Nucleus accumbens (tissue), 56 donors: Measurements from ENCODE around the gene IMPA2.
A peak's percentile ranks its signal among the peaks of the same experiment; 100 is the strongest.

ENCODE experiments used
- DNase-seq, 56 donors: peaks; one replicate each; lab custom pipeline; 2025; lab: John Stamatoyannopoulos, UW

IMPA2 gene

DNA sequence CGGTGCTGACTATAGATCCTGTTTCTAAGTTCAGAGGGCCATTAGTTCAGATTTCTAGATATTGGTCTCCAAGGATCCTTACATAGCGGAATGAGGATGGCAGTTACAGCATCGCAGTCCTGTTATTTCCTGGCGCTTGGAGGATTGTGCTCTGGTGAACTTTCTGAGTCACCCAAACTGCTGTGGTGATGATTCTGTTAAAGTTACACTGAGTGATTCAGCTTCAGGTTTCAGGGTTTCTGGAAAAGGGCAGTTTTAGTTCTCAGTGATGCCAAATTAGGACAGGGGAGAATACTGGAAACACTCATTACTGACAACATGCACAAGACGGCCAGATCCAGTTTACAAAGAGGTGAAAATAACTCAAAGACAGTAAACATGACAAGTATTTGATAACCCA, 60.3 kb downstream of the IMPA2 start:
- no peak for DNase-seq

DNA sequence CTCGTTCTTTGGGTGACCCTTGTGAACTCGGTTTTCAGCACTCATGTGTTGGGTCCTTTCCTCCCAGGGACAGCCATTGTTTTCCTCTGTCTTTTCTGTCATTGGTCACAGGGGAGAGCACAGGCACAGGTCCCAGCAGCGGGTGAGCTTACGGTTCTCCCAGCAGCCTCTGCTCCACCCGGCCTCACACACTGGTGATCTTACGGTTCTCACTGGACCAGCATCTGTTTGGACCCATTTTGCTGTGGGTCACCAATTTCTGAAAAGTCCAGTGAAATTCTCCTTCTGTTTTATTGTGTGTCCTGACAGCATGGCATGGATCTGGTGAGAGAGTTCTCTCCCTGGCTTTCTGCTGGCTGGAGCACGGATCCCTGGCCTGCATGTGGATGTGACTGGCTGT, 62.5 kb downstream of the IMPA2 start:
- no peak for DNase-seq

DNA sequence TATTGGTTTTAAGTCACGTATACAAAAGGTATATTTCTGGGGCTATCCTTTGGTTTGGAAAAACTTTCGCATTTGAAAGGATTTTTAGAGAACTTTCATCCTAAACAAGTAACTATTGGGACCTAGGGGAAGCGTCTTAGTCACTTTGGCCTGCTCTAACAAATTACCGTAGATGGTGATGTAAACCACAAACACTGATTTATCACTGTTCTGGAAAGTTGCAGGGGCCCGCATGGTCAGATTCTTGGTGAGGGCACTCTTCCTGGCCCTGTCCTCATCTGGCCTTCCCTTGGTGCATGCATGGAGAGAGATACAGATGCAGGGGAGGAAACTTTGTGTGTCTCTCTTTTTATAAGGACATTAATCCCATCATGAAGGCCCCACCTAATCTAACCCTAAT, 63.3 kb downstream of the IMPA2 start:
- DNase-seq = no peak

DNA sequence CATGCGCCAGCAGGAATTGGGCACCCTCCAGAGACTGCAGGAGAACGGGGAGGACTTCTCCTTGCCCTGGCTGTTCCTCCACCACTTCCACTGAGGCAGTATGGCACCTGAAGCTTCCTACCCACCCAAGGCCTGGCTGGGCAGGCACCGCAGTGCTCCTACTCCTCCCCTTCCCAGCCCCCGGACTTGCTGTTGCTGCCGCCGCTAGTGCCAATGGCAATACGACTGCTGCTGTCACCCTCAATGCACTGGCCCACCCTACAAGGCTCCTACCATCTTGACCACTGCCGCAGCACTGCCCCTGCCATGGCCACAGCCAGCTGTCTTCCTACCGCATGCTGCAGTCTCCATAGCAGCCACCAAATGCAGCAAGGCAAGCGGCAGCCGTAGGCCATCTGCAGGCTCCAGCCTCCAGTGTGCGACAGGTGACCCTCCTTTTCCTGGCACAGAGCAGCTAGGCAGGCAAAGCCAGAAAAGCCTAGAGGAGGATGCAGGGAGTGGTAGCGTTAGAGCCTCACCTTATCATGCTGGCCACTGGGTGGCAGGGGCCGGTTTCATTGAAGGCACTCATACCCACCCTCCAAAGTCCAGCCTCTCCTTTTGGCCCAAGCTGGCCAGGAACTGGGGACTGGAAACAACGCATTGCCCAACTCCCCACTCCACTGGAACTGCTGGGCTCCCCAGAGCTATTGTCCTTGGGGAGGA, 64.9 kb downstream of the IMPA2 start:
- DNase-seq = no peak

DNA sequence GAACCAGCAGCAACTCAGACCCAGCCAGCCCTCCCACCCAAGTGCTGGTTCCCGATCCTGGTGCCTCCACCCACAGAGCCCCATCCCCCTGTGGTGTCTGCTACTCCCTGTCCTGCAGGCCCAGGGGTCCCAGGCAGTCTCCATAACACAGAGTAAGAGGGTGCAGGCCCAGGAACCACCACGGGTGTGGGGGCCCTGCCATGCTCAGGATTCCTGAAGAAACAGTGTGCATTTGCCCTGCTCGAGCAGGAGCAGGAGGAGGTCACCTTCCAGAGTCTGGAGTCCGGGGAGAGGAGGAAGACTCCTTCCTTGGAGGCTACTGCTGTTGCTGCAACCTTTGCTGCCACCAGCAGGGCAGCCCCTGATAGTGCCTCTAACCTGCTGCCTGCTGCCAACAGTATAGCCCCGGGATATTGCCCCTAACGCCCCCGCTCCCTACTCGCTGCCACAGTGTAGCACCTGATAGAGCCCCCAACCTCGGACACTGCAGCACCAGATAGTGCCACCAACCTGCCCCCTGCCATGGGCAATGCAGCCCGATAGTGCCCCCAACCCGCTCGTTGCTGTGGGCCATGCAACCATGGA, 65.5 kb downstream of the IMPA2 start:
- DNase-seq = no peak

DNA sequence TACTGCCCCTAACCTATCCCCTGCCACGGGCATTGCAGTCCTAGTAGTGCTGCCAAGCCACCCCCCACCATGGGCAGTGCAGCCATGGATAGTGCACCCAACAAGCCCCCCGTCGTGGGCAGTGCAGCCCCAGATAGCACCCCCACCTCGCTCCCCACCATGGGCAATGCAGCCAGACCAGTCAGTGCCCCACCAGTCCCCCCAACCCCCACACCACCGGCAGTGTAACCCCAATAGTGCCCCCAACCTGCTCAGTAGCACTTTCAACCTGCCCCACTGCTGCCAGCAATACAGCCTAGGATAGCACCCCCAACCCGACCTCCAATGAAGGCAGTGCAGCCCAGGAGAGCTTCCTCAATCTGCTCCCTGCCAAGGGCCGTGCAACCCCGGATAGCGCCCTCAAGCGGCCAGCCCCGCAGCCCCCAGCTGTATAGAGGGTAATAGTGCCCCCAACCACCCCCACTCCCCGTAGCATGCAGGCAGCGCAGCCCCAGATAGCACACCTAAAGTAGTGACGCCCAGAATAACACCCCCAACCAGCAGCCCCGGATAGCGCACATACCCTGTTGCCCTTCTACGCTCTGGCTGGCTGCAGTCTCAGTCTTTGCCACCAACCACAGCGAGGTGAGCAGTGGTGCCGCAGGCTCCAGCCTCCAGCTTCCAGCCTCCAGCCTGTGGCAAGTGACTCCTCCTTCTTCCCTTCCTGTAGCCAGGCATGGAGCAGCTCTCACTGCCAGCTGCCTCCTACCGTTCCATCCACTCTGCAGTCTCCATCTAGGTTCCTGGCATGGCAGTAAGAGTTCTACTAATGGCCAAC, 66.9 kb downstream of the IMPA2 start:
- peak in 9 of 56 donors; percentile 29 to 55 (median 33) for DNase-seq

DNA sequence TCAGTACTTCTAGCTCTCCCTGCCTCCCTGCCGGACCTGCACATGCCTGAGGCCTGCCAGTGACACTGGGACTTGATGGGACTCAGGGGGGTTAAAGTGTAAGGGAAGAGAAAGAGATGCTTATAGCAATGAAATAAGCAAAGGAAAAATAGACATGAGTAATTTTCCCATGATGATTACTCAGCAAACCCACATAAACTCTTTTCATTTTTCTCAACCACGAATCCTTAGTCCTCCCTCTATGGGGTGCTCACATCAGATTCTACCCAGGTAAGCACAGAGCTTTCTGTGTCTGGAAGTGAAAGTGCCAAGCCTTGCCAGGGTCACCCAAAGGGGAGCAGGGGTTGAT, 67.5 kb downstream of the IMPA2 start:
- DNase-seq = no peak

DNA sequence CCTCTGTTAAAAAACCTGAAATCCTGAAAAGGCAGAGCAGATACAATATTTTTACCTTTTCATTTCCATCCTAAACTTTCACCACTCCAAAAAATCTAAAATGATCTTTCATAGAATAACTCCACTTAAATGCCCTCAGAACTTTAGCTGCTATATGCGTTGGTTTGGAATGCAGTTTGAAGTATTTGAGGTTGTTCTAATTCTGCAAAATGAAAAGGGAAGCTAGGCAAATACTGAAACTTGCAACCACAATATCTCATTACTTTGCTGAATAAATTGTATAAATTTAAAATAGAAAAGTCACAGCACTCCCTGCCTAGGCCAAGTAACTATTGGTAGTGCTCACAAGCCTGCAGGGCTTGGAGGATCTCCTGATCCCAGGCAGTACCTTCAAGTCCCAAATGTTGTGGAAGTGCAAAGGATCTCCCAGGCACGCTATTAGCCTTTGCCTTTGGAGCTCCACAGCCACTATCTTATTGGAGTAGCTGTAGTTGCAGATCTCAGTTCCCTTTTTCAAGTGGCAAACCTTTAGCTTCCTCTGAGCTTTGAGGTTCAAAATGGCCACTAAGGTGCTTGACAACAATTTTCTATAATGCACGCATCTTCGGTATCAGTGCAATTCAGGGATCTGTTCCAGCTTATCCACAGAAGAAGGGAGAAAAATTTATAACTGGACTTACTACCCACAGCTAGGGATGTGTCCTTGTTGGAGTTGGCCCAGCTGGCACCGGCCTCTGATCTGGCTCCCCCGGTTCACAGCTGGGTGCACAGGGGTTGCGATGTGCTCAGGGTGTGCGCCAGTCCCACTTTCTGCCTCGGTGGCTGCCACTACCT, 68.9 kb downstream of the IMPA2 start:
- no peak for DNase-seq

DNA sequence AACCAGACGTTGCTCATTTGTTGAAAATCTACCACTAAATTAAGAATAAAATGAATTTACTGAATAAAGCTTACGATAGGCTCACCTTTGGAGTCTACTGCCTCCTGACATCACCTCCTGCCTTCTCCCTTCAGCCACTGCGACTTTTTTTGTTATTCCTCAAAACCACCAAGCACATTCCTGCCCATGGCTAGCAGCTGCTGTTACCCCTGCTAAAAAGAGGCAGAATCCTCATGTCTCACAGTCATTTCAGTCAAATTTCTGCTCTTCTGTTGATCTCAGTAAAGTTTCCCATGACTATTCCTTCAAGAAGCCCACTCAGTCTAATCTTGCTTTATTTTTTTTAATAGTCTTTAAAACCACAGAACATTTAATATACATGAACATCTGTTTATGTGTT, 71.6 kb downstream of the IMPA2 start:
- no peak for DNase-seq

DNA sequence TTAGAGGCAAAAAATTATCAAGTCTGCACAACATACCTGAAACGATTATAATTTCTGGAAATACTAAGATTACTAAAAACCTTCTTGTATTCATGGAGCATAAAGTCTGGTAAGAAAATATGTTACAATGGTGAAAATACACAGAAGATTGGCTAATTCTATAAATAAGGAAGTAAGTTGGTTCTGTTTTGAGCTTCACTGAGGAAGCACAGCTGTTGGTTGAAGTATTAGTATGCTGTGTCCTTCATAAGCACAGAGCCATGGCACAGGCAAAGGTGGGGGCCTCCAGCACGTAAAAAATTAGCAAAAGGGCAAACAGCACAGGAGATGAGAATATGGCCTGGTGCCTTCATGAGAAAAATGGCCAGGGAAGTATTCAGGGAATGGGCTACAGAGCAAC, 72.0 kb downstream of the IMPA2 start:
- no peak for DNase-seq

DNA sequence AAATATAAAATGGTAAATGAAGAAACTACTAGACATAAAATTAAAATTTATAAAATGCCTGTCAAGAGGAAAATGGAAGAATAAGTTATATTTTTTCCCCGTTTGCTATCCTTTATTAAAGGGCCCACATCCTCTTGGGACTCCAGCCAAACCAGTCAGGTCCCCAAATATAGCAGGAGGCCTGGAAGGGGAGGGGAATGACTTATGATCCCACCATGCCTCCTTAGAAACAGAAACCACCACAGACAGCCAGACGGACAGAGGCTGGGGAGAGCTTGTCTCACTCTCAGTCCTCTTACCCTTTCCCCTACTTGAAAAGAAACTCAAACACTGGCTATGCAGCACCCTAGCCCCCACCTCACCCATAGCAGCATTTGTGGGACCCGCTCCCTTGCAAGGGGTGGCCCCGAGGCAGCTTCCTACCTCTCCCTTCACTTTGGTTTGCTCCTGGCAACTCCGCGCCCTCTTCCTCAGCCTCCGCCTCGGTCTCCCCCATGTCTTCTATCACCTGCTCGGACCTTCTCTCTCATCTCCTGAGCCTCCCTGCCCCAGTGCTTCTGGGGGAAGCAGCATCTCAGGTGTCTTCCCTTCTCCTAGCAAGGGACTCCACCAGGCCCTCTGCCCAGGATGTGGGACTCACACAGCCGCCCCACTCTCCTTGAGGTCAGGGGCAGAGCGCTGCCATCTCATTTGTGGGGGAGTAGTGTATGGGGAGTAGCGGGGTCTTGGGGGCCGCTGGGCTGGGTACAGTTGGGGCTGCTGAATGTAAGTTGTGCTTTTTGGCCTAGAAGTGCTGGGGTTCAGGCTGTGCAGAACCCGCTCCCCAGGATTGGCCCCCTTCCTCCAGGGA, 75.0 kb downstream of the IMPA2 start:
- no peak for DNase-seq

DNA sequence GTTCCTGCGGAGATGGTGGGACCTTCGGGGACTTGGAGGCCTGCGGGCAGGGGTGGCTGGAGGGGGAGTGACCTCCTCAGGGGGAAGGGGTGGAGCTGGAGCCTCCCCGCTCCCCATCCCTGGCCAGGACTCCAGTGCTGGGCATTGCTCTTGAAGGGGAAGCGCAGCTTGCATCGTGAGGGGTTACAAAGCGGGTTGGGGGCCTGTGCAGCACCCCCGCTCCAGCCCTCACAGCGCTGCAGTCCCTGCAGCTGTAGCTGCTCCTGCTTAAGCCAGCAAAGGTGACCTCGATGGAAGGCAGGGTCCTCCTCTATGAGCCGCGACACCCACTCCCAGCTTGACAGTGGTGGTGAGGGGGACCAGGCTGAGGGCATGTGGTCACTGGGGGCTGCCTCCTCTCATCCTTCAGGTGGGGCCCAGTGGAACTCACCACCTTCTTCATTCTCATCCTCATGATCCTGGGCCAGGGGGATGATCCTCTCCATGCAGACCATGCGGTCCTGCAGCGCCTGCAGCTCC, 75.6 kb downstream of the IMPA2 start:
- no peak for DNase-seq

DNA sequence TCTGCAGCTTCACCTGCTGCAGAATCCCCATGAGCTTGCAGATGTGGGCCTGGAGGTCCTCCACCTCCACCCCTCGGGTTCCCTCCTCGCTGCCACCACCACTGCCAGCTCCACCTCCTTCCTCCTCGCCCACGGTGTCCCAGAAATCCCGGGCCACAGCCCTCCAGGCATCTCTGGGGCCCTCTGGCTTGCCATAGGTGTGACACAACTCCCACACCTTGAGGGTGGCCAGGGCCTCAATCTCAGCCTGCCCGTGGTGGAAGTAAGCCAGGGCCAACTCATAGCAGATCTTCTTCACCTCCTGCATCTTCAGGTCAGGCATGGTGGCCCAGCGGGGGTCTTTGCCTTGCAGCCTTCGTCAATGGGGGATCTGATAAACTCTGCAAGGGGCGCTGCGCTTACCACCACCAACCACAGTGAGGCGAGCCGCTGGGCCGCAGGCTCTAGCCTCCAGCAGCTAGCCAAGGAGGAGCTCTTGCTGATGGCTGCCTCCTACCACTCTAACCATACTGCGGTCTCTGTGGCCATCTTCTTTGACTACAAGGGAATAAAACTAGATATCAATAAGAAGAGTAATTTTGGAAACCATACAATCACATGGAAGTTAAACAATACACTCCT, 76.2 kb downstream of the IMPA2 start:
- DNase-seq = no peak

DNA sequence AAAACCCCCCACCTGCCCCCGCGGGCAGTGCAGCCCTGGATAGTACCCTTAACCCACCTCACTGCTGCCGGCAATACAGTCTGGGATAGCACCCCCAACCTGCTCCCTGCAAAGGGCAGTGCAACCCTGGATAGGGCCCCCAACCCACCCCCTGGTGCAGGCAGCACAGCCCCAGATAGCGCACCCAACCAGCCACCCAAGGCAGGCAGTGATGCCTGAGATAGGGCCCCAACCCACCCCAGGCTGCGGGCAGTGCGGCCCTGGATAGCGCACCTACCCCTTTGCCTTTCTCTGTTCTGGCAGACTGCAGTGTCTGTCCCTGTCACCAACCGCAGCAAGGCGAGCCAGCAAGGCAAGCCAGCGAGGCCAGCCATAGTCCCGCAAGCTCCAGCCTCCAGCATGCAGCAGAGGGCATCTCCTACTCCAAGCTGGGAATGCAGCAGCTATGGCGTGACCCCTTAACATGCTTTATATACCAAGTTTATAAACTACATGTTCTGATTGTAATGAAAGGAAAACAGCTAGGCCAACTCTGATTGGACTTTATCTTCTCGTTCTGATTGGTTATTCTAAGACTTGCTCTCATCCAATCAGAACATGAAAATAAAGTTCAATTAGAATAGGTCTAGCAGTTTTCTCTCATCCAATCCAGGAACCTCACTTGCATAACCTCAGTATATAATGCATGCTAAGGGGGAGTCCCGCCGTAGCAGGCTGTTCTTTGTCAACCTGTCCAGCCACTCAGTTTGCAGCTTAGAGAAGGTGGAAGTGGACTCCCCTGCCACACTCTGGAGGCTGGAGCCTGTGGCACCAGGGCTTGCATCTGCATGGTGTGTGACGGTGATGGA, 78.3 kb downstream of the IMPA2 start:
- no peak for DNase-seq

DNA sequence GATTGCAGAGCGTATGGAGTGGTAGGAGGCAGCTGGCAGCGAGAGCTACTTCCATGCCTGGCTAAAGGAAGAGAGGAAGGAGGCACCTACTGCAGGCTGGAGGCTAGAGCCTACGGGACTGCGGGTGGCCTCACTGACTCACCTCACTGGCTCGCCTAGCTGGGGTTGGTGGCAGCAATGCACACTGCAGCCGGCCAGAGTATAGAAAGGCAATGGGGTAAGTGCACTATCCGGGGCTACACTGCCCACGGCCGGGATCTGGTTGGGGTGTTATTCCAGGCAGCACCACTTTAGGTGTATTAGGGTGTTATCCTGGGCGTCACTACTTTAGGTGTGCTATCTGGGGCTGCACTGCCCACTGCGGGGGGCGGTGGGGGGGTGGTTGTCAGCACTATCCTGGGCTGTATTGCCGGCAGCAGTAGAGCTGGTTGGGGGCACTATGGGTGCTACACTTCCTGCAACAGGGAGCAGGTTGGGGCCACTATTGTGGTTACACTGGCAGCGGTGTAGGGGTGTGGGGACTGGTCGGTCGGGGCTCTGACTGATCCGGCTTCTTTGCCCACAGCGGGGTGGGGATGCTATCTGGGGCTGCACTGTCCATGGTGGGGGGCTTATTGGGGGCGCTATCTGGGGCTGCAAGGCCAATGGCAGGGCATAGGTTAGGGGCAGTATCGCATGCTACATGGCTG, 79.0 kb downstream of the IMPA2 start:
- DNase-seq = no peak

DNA sequence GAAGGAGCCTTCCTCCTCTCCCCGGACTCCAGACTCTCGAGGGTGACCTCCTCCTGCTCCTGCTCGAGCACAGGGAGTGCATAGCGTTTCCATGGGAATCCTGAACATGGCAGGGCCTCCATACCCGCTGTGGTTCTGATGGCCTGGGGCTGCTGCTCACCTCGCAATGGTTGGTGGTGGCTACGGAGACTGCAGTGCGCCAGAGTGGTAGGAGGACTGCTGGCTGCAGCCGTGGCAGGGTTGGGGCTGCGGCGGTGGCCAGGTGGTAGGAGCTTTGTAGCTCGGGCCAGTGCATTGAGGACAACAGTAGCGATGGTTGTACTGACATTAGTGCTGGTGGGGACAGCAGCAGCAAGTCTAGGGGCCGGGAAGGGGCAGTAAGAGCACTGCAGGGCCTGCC, 80.4 kb downstream of the IMPA2 start:
- no peak for DNase-seq

DNA sequence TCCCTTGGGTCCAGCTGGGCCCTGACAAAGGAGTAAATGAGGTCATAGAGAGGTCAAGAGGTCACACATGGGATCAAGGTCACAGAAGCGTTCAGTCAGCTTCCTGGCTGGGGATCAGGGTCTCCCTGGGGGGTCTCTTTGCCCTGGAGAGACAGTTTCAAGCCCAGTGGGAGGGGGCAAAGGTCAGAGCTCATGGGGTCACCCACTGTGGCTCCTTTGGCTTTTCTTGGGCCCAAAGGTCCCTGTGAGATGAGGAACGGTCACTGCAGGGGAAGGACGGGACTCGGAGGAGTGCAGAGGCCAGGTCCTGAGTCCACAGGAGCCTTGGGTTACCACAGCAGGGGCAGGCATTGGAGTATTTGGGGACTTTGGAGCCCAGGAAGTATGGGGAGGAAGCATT, 81.7 kb downstream of the IMPA2 start:
- DNase-seq = no peak
